ENCODE results near the gene ANKS1B. TPM values are rescaled to one million over a fixed set of nuclear protein-coding genes. Genes with fewer than 3 reads are reported as not detected.

The ANKS1B gene
- total RNA-seq, 2 donors from 2014 or later: 45.5 to 65.9 TPM

DNA sequence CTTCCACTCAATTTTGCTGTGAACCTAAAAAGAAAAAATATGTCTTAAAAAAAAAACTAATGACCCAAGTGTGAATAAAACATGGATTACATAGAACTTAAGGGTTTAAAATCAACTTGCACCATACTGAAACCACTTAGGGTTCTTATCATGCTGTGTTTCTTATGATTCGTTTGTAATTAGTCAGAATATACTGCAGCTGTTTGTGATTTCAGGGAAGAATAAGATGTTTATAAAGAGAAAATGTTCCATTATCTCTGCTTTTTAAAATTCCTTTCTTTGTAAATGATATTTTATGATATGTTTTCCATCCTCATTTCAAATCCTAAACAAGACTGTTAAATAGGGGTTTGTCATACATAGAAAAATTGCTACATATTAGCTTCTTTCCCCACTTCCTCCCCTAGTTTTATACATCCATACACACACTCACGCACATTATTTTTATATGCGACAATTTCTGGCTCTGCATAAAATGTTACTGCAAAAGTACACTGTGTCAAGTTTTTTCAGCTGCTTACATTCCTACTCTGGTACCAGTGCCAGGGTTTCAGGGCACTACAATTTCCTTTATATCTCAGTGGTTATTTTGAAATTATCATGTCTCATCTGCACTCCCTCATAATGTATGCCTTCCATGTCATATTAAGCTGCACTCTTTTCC is 612.3 kb downstream of the ANKS1B start:
- Histone ChIP-seq H3K4me1 (ENCODE audit: control insufficient read depth in 1 of 2, low read depth in 2 of 2) (peaks cover 3 to 15% of the 10 kb centered on the region in 2 donors), H3K4me3 (no peak overlapping the region), H3K27ac (no peak overlapping the region), H3K9me3 (no peaks in the 10 kb centered on the region), H3K36me3 (no peaks in the 10 kb centered on the region), H3K27me3 (replicated peaks; ENCODE audit: insufficient read depth) (no peaks in the 10 kb centered on the region)
- ATAC-seq (ENCODE audit: insufficient number of reproducible peaks, low FRiP score, low read depth) (no peak), DNase-seq (ENCODE audit: low spot score) (no peak)
- TF ChIP-seq, protein P1, sequence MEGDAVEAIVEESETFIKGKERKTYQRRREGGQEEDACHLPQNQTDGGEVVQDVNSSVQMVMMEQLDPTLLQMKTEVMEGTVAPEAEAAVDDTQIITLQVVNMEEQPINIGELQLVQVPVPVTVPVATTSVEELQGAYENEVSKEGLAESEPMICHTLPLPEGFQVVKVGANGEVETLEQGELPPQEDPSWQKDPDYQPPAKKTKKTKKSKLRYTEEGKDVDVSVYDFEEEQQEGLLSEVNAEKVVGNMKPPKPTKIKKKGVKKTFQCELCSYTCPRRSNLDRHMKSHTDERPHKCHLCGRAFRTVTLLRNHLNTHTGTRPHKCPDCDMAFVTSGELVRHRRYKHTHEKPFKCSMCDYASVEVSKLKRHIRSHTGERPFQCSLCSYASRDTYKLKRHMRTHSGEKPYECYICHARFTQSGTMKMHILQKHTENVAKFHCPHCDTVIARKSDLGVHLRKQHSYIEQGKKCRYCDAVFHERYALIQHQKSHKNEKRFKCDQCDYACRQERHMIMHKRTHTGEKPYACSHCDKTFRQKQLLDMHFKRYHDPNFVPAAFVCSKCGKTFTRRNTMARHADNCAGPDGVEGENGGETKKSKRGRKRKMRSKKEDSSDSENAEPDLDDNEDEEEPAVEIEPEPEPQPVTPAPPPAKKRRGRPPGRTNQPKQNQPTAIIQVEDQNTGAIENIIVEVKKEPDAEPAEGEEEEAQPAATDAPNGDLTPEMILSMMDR (IDR thresholded peaks at IDR 0.05): no peak

DNA sequence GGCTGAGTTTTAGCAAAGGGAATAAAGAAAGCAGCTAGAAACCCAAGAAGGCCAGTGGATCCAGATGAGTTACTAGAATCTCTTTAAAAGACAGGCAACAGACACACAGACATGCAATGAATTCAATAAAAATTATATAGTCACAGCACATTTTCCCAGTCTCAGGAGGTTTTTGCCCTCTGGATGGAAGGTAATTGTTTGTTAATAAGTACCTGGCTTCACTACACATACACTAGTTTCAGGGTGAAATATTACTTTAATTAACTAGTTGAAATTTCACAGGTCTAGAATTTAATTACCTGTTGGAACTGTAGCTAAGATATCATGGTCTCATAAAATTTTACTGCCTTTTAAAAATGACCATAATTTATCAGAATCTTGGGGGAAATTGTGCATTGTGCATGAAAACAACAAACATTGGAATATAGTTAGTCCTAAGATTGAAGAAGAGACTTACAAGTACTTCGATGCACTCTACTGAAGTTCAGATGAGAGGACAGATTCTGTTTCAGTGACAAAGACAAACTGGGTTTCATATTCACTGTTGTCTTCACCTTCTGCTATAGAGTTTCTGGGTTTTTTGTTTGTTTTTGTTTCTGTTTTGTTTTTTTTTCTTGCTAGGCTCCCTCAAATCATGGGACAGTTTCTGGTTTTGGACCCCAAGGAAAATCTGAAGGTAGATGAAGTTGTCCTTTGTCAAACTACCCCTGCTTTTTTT is 614.2 kb downstream of the ANKS1B start:
- Histone ChIP-seq H3K4me3 (no peak overlapping the region), H3K27ac (no peak overlapping the region), H3K4me1 (ENCODE audit: control insufficient read depth in 1 of 2, low read depth in 2 of 2) (peaks cover 3 to 15% of the 10 kb centered on the region in 2 donors), H3K36me3 (no peaks in the 10 kb centered on the region), H3K27me3 (replicated peaks; ENCODE audit: insufficient read depth) (no peaks in the 10 kb centered on the region), H3K9me3 (no peaks in the 10 kb centered on the region)
- ATAC-seq (ENCODE audit: insufficient number of reproducible peaks, low FRiP score, low read depth) (no peak), DNase-seq (ENCODE audit: low spot score) (no peak)
- TF ChIP-seq, protein P1 (IDR thresholded peaks at IDR 0.05): no peak

DNA sequence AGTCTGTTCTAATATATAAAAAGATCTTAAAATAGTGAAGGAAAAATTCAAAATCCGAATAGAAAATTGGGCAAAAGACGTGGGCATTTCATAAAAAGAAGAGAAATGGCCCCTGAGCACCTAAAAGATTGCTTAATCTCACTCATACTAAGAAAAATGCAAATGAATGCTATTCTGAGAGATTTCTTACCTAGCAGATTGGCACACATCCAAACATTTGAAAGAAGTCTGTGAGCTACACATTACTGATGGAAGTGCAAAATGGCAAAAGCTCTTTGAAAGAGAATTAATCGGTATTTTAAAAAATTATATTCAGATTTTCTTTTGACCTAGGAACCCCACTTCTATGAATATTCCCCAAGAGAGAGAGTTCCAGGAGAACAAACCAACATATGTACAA is 617.6 kb downstream of the ANKS1B start:
- peaks cover under 1 to 4% of the 10 kb centered on the region in 2 donors for H3K4me1 ChIP-seq (ENCODE audit: control insufficient read depth in 1 of 2, low read depth in 2 of 2)
- H3K4me3 ChIP-seq: no peak overlapping the region
- H3K27ac ChIP-seq: no peak overlapping the region
- no peak for DNase-seq (ENCODE audit: low spot score)
- no peaks in the 10 kb centered on the region for H3K9me3 ChIP-seq
- no peak for ATAC-seq (ENCODE audit: insufficient number of reproducible peaks, low FRiP score, low read depth)
- TF ChIP-seq, protein P1 (IDR thresholded peaks at IDR 0.05): no peak
- no peaks in the 10 kb centered on the region for H3K36me3 ChIP-seq
- H3K27me3 ChIP-seq (replicated peaks; ENCODE audit: insufficient read depth): no peaks in the 10 kb centered on the region

DNA sequence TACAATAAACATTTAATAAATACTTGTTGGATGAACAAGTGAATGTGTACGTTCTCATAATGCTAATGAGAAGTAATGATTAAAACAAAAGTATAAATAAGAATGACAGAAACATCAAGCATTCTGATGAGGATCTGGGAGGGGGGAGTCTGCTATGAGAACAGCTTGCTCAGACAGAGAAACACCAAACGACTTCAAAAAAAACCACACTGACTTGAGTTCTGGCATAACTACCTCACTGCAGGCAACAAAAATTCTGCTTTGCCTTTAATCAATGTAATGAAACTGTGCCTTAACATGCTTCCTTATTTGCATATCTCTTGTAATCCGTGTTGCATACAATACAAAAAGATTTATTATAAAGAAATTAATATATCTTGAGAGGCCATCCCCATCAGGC is 632.5 kb downstream of the ANKS1B start:
- Histone ChIP-seq H3K27ac (no peak overlapping the region), H3K36me3 (no peaks in the 10 kb centered on the region), H3K4me3 (no peak overlapping the region), H3K4me1 (ENCODE audit: control insufficient read depth in 1 of 2, low read depth in 2 of 2) (no peaks in the 10 kb centered on the region), H3K9me3 (no peaks in the 10 kb centered on the region), H3K27me3 (replicated peaks; ENCODE audit: insufficient read depth) (no peaks in the 10 kb centered on the region)
- ATAC-seq (ENCODE audit: insufficient number of reproducible peaks, low FRiP score, low read depth) (no peak), DNase-seq (ENCODE audit: low spot score) (no peak)
- TF ChIP-seq, protein P1 (IDR thresholded peaks at IDR 0.05): no peak

DNA sequence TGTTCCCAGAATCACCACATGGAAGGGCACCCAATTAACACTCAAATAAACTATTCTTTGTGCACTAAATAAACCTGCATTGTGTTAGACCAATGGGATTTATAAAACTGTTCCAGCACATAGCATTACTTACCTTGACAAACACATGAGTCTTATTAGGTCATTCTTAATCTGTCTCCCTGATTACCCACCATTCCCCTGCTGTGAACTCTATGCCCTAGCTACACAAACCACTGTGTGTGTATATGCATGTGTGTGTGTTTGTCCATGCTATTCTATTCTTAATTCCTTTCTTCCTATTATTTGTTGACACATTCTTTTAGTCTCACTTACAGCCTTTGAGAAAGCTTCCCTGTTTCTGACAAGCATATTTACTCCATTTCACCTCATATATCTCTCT is 640.8 kb downstream of the ANKS1B start:
- H3K36me3 ChIP-seq: no peaks in the 10 kb centered on the region
- no peak for ATAC-seq (ENCODE audit: insufficient number of reproducible peaks, low FRiP score, low read depth)
- H3K4me1 ChIP-seq (ENCODE audit: control insufficient read depth in 1 of 2, low read depth in 2 of 2): no peaks in the 10 kb centered on the region

More for the DNA sequence above, 640.8 kb downstream of the ANKS1B start:
- TF ChIP-seq, protein P1 (IDR thresholded peaks at IDR 0.05): no peak
- no peak overlapping the region for H3K4me3 ChIP-seq
- H3K27ac ChIP-seq: no peak overlapping the region
- no peak for DNase-seq (ENCODE audit: low spot score)
- no peaks in the 10 kb centered on the region for H3K9me3 ChIP-seq
- no peaks in the 10 kb centered on the region for H3K27me3 ChIP-seq (replicated peaks; ENCODE audit: insufficient read depth)
